Skin epidermis (tissue), 12 donors: ENCODE data around the gene LSP1.

Experiments used
- H3K27ac ChIP-seq, 21 experiments: fragments of 200-600 bp; sonication (generic) in 11 of 21; one replicate each; pipeline ENCODE4 v1.5.0; 2020; ENCODE audit warnings: mild to moderate bottlenecking in 3 of 21, inconsistent platforms in 2 of 21, moderate library complexity in 2 of 21
- H3K4me3 ChIP-seq, 7 experiments: fragments of 200-600 bp; sonication (generic) in 2 of 7; one replicate each; pipeline ENCODE4 v1.5.0; 2020; ENCODE audit warnings: inconsistent platforms in 2 of 7, mild to moderate bottlenecking in 2 of 7, moderate library complexity in 1 of 7

The LSP1 gene

DNA sequence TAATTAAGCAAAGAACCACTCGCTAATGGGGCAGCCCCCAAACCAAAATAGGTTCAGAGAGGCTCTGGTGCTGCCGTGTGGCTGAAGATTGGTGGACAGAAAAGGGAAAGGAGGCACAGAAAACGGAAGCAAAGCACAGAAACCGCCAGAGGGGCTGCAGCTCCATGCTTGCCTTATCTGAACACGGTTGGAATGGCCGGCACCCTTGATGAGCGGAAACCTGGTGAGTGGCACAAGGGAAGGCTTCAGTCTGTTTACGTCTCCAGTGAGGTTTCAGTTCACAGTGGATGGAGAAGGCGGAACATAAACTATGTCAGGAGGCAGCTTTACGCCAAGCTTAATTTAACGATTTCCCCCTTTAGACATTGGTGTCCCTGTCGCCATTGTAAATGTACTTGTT lies 44.0 kb downstream of the LSP1 start:
- Histone ChIP-seq H3K4me3 (peak overlapping the region in 1 of 7 experiments; percentile 13), H3K27ac (peak overlapping the region in 2 of 21 experiments; percentile 29 to 30)

DNA sequence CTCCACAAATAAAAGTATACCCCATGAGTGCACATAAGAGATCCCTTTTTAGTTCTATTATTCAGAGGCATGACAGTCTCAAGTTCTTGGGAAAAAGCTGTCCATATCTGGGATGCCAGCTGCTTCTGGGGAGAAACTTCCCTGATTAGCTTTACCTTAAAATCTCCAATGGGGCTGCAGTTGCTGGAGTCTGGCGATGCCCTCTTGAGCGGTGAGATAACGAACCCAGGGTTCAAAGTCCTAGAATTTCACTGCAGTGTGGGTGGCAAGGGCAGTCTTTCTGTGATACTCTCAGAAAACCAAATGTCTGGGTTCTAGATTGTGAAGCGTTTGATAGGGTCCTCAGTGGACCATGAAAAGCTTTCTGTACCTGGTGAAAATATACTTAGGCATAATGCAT lies 46.2 kb downstream of the LSP1 start:
- Histone ChIP-seq H3K4me3 (no peak overlapping the region), H3K27ac (no peak overlapping the region)

DNA sequence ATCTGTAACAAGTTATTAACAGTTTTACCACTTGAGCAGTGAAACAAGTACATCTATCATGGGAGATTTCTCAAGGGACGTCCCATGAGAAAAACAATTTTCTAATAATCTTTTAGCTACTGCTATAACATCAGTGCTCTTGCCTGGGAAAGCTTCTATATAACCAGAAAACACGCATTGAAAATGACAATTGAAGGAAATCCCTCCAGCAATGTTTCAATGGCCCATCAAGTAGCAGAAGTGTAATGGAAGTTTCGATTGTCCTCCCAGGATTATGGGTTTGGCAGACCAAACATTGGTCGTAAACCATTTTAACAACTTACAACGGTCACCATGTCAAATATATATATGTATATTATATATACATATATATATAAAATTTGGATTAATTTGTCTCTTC lies 46.8 kb downstream of the LSP1 start:
- Histone ChIP-seq H3K27ac (no peak overlapping the region), H3K4me3 (no peak overlapping the region)

DNA sequence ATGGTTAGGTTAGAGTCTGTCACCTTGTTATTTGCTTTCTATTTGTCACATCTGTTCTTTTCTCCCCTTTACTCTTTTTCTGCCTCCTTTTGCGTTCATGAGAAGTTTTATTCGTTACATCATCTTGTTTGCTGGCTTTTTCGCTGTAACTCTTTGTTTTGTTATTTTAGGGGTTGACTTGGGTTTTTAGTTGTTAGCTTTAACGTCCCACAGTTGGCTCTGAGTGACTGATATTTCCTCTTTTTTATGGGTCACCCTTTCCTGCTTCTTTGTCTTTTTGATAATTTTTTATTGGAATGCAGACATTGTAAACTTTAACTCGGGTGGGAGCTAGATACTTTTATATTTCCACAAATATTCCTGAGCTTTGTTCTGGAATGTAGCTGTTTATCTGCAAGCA lies 53.3 kb downstream of the LSP1 start:
- Histone ChIP-seq H3K27ac (peak overlapping the region in 5 of 21 experiments; percentile 44 to 74 (median 49)), H3K4me3 (no peak overlapping the region)

DNA sequence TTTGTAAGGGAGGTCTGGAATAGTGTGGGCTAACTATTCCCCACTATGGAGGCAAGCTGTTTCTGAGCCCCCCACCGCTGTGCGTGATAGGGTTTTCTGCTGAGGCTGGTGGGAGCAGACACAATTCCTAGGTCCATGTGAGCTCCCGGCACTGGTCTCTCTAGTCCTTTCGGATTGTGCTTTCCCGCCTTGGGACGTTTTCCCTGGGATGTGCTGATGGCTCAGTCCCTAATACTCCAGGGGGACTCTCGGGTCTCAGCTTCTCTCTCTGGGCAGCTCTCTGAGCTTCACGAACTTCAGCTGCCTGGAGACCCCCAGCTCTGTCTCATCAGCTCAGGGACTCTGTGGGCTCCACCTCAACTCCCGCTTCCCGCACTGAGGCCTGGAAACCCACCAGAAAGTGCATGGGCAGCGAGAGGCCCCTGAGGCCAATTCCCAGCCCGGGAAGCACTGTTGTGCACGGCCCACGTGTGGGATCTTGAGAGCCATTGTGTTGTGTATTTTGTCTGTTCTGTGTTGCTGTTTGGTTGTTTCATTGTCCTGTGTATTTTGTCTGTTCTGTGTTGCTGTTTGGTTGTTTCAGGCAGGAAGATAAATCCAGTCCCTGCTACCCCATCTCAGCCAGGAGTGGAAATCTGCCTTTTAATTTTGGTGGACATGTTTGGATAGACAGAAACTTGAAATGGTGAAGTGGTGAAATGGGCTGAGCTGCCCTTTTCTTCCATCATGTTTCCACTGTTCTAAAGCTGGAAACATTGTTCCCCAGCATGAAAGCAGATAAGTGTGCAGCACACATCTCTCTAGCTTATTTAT lies 53.9 kb downstream of the LSP1 start:
- Histone ChIP-seq H3K4me3 (no peak overlapping the region), H3K27ac (peak overlapping the region in 6 of 21 experiments; percentile 11 to 74 (median 46))

DNA sequence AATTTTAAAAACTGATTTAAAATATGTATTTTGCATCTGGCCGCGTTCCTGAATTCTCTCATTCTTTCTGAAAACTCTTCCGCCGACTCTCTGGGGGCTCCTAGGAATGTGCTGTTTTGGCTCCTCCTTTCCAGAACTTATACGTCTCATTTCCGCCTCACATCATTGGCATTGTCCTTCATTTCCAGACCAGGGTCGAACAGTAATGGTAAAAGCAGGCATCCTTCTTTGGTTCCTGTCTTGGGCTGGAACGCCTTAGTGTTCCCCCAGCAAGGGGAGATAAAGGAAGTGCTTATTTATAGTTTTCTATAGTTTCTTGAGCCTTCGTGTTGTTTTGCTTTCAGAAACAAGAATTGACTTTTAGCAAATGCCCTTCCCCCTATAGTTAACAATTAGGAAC lies 55.7 kb downstream of the LSP1 start:
- no peak overlapping the region for H3K4me3 ChIP-seq
- peak overlapping the region in 6 of 21 experiments; percentile 4 to 71 (median 44) for H3K27ac ChIP-seq

DNA sequence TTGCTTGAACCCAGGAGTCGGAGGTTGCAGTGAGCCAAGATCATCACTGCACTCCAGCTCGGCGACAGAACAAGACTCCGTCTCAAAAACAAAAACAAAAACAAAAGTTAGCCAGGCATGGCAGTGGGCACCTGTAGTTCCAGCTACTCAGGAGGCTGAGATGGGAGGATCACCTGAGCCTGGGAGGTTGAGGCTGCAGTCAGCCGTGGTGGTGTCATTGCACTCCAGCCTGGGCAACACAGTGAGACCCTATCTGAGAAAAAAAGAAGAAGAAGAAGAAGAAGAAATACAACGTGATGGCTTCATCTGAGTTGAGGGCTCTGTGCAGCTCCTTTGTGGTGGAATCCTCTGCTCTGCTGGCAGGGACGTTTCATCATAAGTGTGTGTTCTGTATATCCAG lies 56.6 kb downstream of the LSP1 start:
- Histone ChIP-seq H3K4me3 (no peak overlapping the region), H3K27ac (peak overlapping the region in 3 of 21 experiments; percentile 5 to 43 (median 39))

DNA sequence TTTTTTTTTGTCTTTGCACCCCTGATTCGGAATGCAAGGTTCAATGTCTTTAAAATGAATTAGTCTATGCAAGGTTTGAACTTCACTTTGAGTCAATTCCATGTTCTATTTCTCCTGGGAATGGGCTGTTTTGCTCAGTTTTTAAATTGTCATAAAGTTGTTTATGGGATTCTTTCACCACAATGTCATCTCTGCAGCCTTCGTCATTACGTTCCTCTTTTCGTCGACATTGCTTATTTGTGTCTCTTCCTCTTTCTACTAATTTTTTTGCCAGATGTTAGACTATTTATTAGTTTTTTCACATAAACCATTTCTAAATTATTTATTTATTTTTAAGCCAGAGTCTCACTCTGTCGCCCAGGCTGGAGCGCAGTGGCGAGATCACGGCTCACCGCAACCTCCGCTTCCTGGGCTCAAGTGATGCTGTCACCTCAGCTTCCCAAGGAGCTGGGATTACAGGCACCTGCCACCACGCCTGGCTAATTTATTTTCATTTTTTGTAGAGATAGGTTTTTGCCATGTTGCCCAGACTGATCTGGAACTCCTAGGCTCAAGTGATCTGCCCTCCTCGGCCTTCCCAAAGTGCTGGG lies 59.5 kb downstream of the LSP1 start:
- H3K4me3 ChIP-seq = no peak overlapping the region
- no peak overlapping the region for H3K27ac ChIP-seq

DNA sequence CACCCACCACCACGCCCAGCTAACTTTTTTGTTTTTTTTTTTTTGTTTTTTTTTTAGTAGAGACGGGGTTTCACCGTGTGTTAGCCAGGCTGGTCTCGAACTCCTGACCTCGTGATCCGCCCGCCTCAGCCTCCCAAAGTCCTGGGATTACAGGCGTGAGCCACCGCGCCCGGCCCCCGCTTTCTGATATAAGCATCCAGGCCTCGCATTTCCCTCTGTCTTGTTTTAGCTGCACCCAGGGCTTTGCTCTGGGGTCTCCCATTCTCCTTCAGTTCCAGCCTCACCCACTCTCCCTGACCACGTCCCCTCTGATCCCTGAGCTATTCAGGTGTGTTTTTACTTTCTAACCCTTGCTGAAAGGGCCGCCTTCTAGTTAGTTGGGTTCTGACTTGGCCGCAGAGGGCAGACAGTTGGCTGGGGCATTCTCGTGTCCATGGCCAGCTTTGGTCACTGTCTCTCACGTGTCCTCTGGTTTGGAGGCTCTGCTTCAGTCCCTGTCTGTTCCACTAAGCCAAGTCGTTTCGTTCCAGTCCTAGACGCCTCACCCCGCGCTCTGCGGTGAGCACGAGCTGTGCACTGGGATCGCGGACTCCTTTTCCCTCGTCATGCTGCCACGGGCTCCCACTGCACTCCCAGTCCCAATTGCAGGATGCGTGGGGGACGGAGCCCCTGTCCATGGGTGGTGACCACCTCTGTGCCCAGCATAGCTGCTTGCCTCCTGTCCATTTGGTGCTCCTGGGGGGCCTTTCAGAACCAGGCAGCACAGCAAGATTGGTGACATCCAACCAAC lies 60.6 kb downstream of the LSP1 start:
- no peak overlapping the region for H3K27ac ChIP-seq

DNA sequence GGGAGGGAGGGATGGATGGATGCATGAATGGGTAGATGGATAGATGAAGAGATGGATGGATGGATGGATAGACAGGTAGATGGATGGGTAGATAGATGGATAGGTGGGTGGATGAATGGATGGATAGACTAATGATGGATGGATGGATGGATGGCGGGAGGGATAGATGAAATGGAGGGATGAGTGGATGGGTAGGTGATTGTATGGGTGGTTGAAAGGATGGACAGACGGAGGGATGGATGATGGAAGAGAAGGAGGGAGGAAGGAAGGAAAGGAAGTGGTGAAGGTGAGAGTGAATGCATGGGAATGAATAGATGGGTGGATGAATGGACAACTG lies 62.9 kb downstream of the LSP1 start:
- no peak overlapping the region for H3K27ac ChIP-seq
- no peak overlapping the region for H3K4me3 ChIP-seq

More for the DNA sequence above, 60.6 kb downstream of the LSP1 start:
- no peak overlapping the region for H3K4me3 ChIP-seq

DNA sequence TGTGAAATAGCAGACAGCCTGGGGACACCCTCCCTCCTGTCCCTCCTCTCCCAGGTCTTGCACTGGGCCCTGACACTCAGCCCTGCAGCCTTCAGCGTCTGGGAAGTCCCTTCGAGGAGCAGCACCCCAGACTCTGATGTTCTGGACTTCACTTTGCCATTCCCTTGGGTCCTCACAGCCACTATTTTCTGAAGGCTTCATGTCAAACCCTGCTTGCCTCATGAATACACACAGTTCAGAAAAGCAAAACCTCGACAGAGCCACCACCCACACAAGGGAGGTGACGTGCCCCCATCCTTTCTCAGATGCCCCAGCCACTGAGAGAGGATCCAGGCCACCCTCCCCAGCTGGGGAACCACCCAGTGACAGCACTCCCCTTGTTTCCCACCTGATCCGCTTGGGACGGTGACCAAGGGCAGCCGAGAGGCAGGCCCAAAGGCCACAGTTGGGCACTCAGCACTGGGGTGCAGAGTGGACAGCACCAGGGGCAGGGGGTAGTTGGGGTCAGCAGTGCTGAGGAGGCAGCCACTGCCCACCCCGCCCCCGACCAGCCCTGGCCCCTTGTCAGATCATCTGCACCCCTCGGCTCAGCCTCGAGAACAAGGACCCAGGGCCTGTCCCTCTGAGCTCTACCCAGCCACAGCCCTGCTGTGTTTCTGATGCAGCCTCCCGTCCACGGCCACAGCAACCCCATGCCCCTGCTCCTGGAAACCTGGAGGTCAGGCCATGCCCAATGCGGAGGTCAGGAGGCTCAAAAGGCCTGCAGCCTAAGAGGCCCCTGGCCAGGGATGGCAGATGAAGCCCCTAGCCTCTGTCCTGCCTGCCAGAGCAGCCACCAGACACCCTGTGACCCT lies 63.5 kb downstream of the LSP1 start:
- Histone ChIP-seq H3K27ac (no peak overlapping the region), H3K4me3 (no peak overlapping the region)

DNA sequence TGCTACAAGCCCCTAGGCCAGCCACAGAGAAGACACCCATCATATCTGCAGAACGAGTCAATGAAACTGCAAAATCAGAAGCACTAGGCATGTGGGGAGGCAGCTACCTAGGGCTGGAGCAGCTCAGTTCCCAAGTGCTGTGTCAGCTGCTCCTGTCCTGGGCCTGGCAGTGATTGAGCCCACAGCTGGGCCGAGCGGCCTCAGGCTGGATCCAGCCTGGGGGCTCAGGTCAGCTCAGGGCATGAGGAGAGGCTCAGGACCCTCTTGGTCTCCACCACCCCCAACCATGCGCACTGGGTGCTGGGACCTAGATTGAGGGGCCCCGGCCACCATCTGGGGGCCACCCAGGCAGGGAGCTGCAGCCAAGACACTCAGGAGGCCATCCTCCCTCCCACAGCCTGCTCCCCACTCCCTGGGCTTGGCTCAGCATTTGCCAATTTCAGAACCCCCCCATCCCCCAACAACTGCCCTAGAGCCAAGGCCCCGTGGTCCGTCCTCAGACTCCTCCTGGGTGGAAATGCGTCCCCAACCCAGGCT lies 64.2 kb downstream of the LSP1 start:
- H3K4me3 ChIP-seq = no peak overlapping the region
- no peak overlapping the region for H3K27ac ChIP-seq

DNA sequence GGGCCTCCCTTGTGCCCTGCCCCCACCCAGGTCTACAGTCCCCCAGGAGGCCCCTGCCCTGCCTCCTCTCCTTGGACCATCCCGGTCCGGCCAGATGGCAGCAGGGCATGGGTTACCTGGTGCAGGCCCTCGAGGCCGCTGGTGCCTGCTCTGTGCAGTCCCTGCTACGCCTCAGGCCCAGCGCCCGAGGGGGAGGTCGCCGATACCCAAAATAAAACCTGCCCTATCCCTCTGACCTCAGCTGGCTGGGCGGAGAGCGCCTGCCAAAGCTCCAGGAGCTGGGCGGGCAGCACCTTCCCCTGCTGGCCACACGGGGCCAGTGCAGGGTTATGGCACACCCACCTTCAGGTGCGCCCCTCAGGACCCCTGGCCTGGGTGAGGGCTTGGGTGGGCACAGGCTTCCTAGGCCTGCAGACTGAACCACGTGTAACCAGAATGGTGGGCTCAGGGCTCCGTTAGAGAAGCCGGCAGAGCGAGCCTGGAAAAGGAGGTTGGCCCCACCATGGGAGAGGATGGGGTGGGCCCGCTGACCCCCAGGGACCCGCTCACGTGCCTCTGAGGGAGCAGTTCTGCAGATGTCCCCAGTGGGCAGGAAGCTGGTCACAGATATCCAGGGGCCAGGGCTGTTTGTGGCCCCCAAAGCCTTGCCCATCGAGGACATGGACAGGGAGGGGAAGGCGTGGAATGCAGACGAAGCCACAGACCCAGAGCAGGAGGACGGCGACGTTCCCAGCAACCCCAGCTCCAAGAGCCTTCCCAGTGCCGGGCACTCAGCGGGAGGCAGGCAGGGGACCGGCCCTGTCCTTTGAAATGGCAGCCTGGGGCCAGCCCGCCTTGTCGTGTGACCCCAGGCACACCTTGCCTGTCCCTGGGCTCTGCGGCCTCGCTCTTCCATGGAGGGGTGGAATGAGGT lies 64.9 kb downstream of the LSP1 start:
- H3K4me3 ChIP-seq = no peak overlapping the region
- H3K27ac ChIP-seq = no peak overlapping the region

DNA sequence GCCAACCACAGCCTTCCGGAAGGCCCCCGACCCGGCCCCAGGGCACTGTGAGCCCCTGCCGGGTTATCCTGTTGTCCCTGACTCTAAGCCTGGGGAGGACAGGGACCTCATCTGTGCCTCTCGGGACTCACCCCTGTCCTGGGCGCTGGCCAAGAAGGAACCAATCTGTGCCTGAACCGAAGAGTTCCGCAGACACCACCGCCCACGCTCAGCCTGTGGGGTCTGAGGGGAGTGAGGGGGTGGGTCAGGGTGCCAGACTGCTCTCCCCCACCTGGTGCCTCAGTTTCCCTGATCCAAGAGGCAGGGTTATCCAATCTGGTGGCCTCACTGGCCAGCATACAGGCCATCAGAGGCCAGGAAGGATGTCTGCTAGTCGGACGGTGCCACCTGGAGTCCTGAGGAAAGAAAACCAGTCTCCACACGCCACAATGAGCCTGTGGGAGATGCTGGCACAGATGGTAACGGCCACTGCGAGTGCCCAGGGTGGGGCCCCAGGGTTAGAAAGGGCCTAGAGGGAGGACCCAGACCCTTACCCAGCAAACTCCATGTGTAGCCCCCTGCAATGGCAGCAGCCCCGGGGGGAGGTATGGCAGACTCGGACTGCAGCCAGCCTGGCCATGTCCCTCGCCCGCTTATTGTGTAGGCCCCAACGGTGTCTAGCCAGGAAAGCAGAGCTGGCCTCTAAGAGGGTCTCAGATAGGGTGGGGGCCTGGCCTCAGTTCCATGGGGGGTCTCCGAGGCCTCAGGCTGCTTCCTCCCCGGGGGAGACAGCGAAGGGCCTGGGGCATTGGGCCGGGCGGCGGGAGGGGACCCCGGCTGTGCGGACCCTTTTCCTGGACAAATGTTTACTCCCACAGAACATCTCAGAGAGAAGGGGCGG lies 65.8 kb downstream of the LSP1 start:
- no peak overlapping the region for H3K27ac ChIP-seq

DNA sequence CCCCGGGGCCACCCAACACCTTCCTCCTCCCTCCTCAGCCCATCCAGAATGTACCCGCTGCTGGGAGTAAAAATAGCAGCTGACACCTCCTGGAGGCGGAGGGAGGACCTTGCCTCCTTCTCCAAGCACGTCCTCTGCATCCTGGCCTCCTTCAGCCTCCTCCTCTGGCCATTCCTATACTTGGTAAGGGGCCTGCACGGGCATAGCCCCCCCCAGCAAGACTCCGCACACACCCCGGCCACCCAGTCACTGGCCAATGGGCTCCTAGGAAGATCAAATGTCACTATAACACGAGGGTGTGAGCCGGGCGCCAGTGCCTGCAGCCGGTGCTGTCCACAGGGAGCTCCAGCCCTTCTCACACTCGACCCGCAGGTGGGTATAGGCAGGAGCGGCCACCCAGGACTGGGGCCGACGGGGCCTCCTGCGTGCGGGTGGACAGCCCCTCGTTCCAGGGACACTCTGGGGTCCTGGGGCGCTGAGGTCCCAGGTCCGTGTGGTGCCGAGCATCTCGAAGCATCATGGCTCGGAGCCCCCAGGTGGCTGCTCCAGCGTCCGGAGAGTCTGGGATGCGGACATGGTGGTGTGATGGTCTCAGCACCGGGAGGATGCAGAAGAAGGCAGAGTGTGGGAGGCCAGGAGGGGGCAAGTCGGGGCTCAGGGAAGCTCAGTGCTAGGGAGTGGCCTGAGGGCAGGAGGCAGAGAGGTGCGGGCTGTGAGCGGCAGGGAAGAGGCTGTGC lies 66.7 kb downstream of the LSP1 start, which contains the start of gene TNNT3:
TSS of gene TNNT3 (plus strand) at position 313 of the 737 bp plus-strand sequence. CDS start 3,172 bp downstream, outside the sequence.
- no peak within 1 kb of the TSS for H3K27ac ChIP-seq
- no peak within 1 kb of the TSS for H3K4me3 ChIP-seq

More for the DNA sequence above, 65.8 kb downstream of the LSP1 start:
- no peak overlapping the region for H3K4me3 ChIP-seq

DNA sequence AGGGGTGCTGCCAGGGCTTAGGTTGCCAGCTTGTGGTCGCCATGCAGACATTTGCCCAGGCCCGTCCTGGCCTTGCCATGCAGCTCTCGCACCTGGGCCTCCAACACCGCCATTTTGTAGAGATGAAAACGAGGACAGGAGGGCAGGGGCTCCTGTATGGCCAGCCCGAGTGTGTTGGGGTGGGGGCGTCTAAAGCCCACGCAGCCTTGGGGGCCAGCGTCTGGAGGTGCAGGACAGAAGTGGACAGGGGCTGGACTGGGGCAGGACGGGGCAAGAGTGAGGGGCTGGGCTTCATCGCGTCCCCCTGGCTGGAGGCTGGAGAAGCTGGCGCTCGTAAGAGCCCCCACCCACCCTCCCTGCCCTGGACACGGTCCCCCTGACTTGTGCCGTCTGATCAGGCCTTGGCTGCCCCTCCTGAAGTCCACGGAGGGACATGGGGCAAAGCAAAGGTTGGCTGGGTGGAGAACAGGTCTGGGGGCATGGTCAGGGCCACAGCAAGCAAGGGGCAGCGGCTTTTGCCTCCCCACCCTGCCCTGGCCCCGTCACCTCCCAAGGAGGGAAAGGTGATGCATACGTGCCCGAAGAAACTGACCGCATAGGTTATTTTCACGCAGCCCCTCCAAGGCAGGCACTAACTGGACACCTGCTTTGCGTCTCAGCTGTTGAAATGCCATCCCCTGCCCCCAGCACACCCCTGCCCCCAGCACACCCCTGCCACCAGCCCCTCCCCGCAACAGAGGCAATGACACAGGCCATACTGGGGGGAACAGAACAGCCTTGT lies 67.4 kb downstream of the LSP1 start:
- H3K27ac ChIP-seq = peak overlapping the region in 3 of 21 experiments; percentile 13 to 69 (median 39)
- H3K4me3 ChIP-seq = no peak overlapping the region
